ENCODE data around the gene MSI2. TPM values are rescaled to one million over a fixed set of nuclear protein-coding genes. Genes with fewer than 3 reads are reported as not detected.

Gene MSI2
- total and polyA plus RNA-seq, 2 experiments from 2014 or later: 18.9 to 41.8 TPM

- TF ChIP-seq EZH2 (IDR thresholded peaks at IDR 0.05; ENCODE audit: low read depth, unreplicated experiment): no peak
- no peak for TF ChIP-seq POLR2AphosphoS5 (IDR thresholded peaks at IDR 0.05; ENCODE audit: low read depth)
- no peak for TF ChIP-seq CREB1 (CRISPR knock-in tag; IDR thresholded peaks at IDR 0.05; ENCODE audit: low read depth)
- no peak for TF ChIP-seq ZNF462 (CRISPR knock-in tag; IDR thresholded peaks at IDR 0.05)
- no peak for TF ChIP-seq NANOG (IDR thresholded peaks at IDR 0.05; ENCODE audit: borderline replicate concordance)
Observed at GRCh38 chr17:57674894-57675293, 418.6 kb downstream of the MSI2 start (continued).

GRCh38 chr17:57675427-57676387 lies 419.4 kb downstream of the MSI2 start:
- DNase-seq (ENCODE audit: low spot score) (no peak), ATAC-seq (no peak)
- Histone ChIP-seq H4K20me1 (replicated peaks; ENCODE audit: insufficient read depth) (no peaks in the 10 kb centered on the region; the same call in 1 of the 2 replicates), H3K79me2 (replicated peaks; ENCODE audit: insufficient read depth) (no peaks in the 10 kb centered on the region), H3K27me3 (ENCODE audit: insufficient read depth) (no peaks in the 10 kb centered on the region), H3K4me1 (ENCODE audit: insufficient read depth) (peaks cover 6% of the 10 kb centered on the region), H3F3A (replicated peaks; ENCODE audit: low read depth) (no peaks in the 10 kb centered on the region), H3K9me2 (ENCODE audit: insufficient read depth) (no peaks in the 10 kb centered on the region), H2AFZ (no peak overlapping the region), H3K36me3 (ENCODE audit: insufficient read depth) (no peaks in the 10 kb centered on the region), H3K4me2 (no peak overlapping the region), H3K27ac (ENCODE audit: low read depth) (no peak overlapping the region), H3K4me3 (no peak overlapping the region)
- peaks cover 24% of the 10 kb centered on the region for H3K4me1 Mint-ChIP-seq
- no peaks in the 10 kb centered on the region for H3K36me3 Mint-ChIP-seq (ENCODE audit: low read depth)
- no peaks in the 10 kb centered on the region for H3K9me3 Mint-ChIP-seq
- H3K27ac Mint-ChIP-seq: no peak overlapping the region
- H3K4me3 Mint-ChIP-seq: no peak overlapping the region
- H3K27me3 Mint-ChIP-seq (ENCODE audit: insufficient read depth, low read depth, poor library complexity): peaks cover 10% of the 10 kb centered on the region
- TF ChIP-seq POLR2AphosphoS5 (IDR thresholded peaks at IDR 0.05; ENCODE audit: low read depth): no peak
- no peak for TF ChIP-seq CREB1 (CRISPR knock-in tag; IDR thresholded peaks at IDR 0.05; ENCODE audit: low read depth)
- no peak for TF ChIP-seq EZH2 (IDR thresholded peaks at IDR 0.05; ENCODE audit: low read depth, unreplicated experiment)
- no peak for TF ChIP-seq STAT1 (IDR thresholded peaks at IDR 0.05; ENCODE audit: unreplicated experiment)
- TF ChIP-seq EZH2phosphoT487 (IDR thresholded peaks at IDR 0.05; ENCODE audit: unreplicated experiment): no peak
- TF ChIP-seq ZNF462 (CRISPR knock-in tag; IDR thresholded peaks at IDR 0.05): no peak

Measured in GM23338 (cell line).